ENCODE results near the gene TFB1M.

GRCh38 chr6:155273431-155273830 is 40.9 kb downstream of the TFB1M start:
- no peak for TF ChIP-seq CTCF (IDR thresholded peaks at IDR 0.05)
- no peak for TF ChIP-seq POLR2AphosphoS5 (IDR thresholded peaks at IDR 0.05)
